Endothelial cell of umbilical vein (primary cell): ENCODE data around the gene TOMM34. TPM values are rescaled to one million over a fixed set of nuclear protein-coding genes. Genes with fewer than 3 reads are reported as not detected.

Source experiments
- BruUV-seq: library from RNA; stranded (reverse); fragments of 400-500 nt; replicated peaks from 2 replicates; lab custom pipeline; 2021; lab: Mats Ljungman, UMichigan
- CTCF ChIA-PET: fragments of 300-600, 350-600 bp; sonication (Branson Sonifier 250); formaldehyde crosslinking; loops from one replicate; lab custom pipeline; 2021; ENCODE audit warnings: antibody characterized with exemption, inconsistent platforms; lab: Charles Lee
- POLR2A ChIA-PET: fragments of 300-600, 350-600 bp; sonication (Branson Sonifier 250); formaldehyde crosslinking; loops from one replicate; lab custom pipeline; 2021; ENCODE audit warnings: antibody characterized with exemption, inconsistent platforms; lab: Charles Lee
- DNase-seq: peaks from one replicate; pipeline ENCODE4 v3.0.0-alpha.2; 2011; ENCODE audit warnings: low read depth, low spot score
- FAIRE-seq: peaks from 2 replicates; lab custom pipeline; 2011; peaks lifted over from hg19 to GRCh38; lab: Jason Lieb, UNC
- H2AFZ ChIP-seq: 2 replicates; pipeline ENCODE4 v1.6.0; 2012; ENCODE audit warnings: low read depth, low read length, control low read depth, inconsistent platforms
- H3K27ac ChIP-seq: 2 replicates; pipeline ENCODE4 v1.5.1; 2011; ENCODE audit warnings: low read depth, mild to moderate bottlenecking, control low read depth, low read length, moderate library complexity; ENCODE audit not compliant: insufficient read depth
- H3K27me3 ChIP-seq, 2 experiments: 2 replicates each; pipeline versions ENCODE4 v1.6.0 to v1.6.1; 2011; ENCODE audit warnings: low read length in 2 of 2, mixed read lengths in 1 of 2; ENCODE audit not compliant: control insufficient read depth in 2 of 2, insufficient read depth in 2 of 2
- H3K36me3 ChIP-seq, 2 experiments: 2 replicates in 1 of 2; 3 replicates in 1 of 2; pipeline ENCODE4 v1.5.1; 2011; ENCODE audit warnings: low read length in 2 of 2, mild to moderate bottlenecking in 1 of 2, moderate library complexity in 1 of 2; ENCODE audit not compliant: control insufficient read depth in 2 of 2, insufficient read depth in 2 of 2; ENCODE audit errors: extremely low read depth in 1 of 2
- H3K4me1 ChIP-seq: 3 replicates; pipeline ENCODE4 v1.5.1; 2011; ENCODE audit warnings: mild to moderate bottlenecking, low read length; ENCODE audit not compliant: control insufficient read depth, insufficient read depth; ENCODE audit errors: extremely low read depth
- H3K4me2 ChIP-seq: 2 replicates; pipeline ENCODE4 v1.6.1; 2011; ENCODE audit warnings: low read length, control low read depth, mixed read lengths; ENCODE audit not compliant: insufficient read depth
- H3K4me3 ChIP-seq, 3 experiments: fragments of 200-600 bp in 1 of 3; sonication (generic), shearing (Covaris generic) in 1 of 3; replicated peaks in 1 of 3; 2 replicates each; pipeline ENCODE4 v1.5.1; 2011 to 2016; ENCODE audit warnings: control low read depth in 3 of 3, low read length in 3 of 3, mild to moderate bottlenecking in 2 of 3, inconsistent platforms in 1 of 3, low read depth in 1 of 3, moderate library complexity in 1 of 3; ENCODE audit not compliant: insufficient read depth in 1 of 3
- H3K79me2 ChIP-seq: 2 replicates; pipeline ENCODE4 v1.6.0; 2012; ENCODE audit warnings: low read length, inconsistent platforms; ENCODE audit not compliant: control insufficient read depth, insufficient read depth
- H3K9ac ChIP-seq: replicated peaks from 2 replicates; pipeline ENCODE3; 2011; ENCODE audit warnings: low read length, control low read depth; ENCODE audit not compliant: insufficient read depth; ENCODE audit errors: extremely low read depth
- H3K9me1 ChIP-seq: replicated peaks from 3 replicates; pipeline ENCODE4 v1.6.0; 2011; ENCODE audit warnings: mild to moderate bottlenecking, low read length; ENCODE audit not compliant: control insufficient read depth, insufficient read depth; ENCODE audit errors: extremely low read depth
- H3K9me3 ChIP-seq: replicated peaks from 2 replicates; pipeline ENCODE4 v1.5.1; 2012; ENCODE audit warnings: low read length, inconsistent platforms; ENCODE audit not compliant: control insufficient read depth, insufficient read depth
- H4K20me1 ChIP-seq: replicated peaks from 2 replicates; pipeline ENCODE3; 2011; ENCODE audit warnings: mild to moderate bottlenecking, low read length; ENCODE audit not compliant: control insufficient read depth, insufficient read depth; ENCODE audit errors: extremely low read depth
- CTCF ChIP-seq, 2 donors: IDR thresholded peaks; 1 replicate in 1 of 2; 2 replicates in 1 of 2; pipeline ENCODE4 v1.5.1; 2011; ENCODE audit warnings: low read length in 2 of 2, mild to moderate bottlenecking in 2 of 2, moderate library complexity in 2 of 2, control low read depth in 1 of 2, inconsistent platforms in 1 of 2, low read depth in 1 of 2; ENCODE audit not compliant: insufficient read depth in 1 of 2; ENCODE audit errors: extremely low read depth in 1 of 2
- EZH2 ChIP-seq: IDR thresholded peaks from 2 replicates; pipeline ENCODE4 v1.6.1; 2012; ENCODE audit warnings: borderline replicate concordance, low read depth, mild to moderate bottlenecking, moderate library complexity, low read length, inconsistent platforms; ENCODE audit not compliant: severe bottlenecking
- FOS ChIP-seq: IDR thresholded peaks from 2 replicates; pipeline ENCODE4 v1.6.1; 2011; ENCODE audit warnings: mild to moderate bottlenecking, low read length, moderate library complexity, borderline replicate concordance; ENCODE audit not compliant: insufficient read depth
- GATA2 ChIP-seq: IDR thresholded peaks from 2 replicates; pipeline ENCODE4 v1.7.0; 2011; ENCODE audit warnings: low read depth, mild to moderate bottlenecking, moderate library complexity, mixed read lengths, low read length; ENCODE audit not compliant: insufficient read length, insufficient read depth
- JUN ChIP-seq: IDR thresholded peaks from 2 replicates; pipeline ENCODE4 v1.6.1; 2011; ENCODE audit warnings: borderline replicate concordance, low read depth; ENCODE audit not compliant: insufficient read length, insufficient read depth
- MAX ChIP-seq: IDR thresholded peaks from 2 replicates; pipeline ENCODE4 v1.6.1; 2011; ENCODE audit not compliant: insufficient read depth, insufficient read length
- MYC ChIP-seq: IDR thresholded peaks from one replicate; pipeline ENCODE4 v1.6.1; 2011; ENCODE audit warnings: mild to moderate bottlenecking, low read depth, low read length
- POLR2AphosphoS5 ChIP-seq: IDR thresholded peaks from 2 replicates; pipeline ENCODE4 v1.6.1; 2012; ENCODE audit warnings: low read depth, mild to moderate bottlenecking, control low read depth, low read length, moderate library complexity; ENCODE audit not compliant: insufficient read depth
- dilution Hi-C: fragments of 300-500 bp; cut with MboI; formaldehyde crosslinking; loops from one replicate; pipeline ENCODE4 v1.15.0; 2019; ENCODE audit warnings: low sequenced_read_pairs; ENCODE audit not compliant: extremely low pct_ligation_motif_present
- intact Hi-C: fragments of 100-400 bp; cut with micrococcal nuclease; formaldehyde crosslinking; loops from one replicate; pipeline ENCODE4 v1.10.0; 2022
- polyA plus RNA-seq, 4 experiments: library from polyadenylated mRNA; depleted of rRNA in 3 of 4; stranded (reverse) in 3 of 4; unstranded in 1 of 4; fragments of >200 nt; gene quantifications; 2 replicates each; pipeline versions ENCODE4 v1.2.1 to v1.2.3, GENCODE V29; 2011 to 2012; ENCODE audit warnings: missing spikeins in 1 of 4
- total RNA-seq: library from RNA; stranded (reverse); gene quantifications from 2 replicates; pipeline ENCODE4 v1.2.3, GENCODE V29; 2021

Gene TOMM34
- total and polyA plus RNA-seq, 2 donors (not counting 3 experiments of a cell fraction or from before 2014, with no cell fraction given) = 36.3 to 44.2 TPM

DNA sequence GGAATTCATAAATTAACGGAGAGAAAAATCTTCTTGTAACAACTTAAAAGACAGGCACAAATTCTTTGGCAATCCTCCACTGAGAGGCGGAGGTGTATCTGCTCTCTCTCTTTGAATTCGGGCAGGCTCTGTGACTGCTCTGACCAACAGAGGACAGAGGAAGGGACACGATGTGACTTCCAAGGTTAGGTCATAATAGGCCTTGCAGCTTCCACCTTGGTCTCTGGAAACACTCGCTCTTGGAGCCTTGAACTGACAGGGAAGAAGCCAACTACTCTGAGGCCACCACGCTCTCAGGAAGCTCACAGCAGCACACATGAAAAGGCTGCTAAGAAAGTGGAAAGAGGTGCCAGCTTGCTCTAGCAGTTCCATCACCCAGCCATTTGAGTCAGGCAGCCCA, 14.9 kb downstream of the TOMM34 start:
- Histone ChIP-seq H3K4me1 (no peaks in the 10 kb centered on the region), H3K36me3 (peaks cover 21 to 40% of the 10 kb centered on the region in 2 experiments), H3K4me2 (no peak overlapping the region), H3K9ac (no peak overlapping the region), H3K9me1 (no peaks in the 10 kb centered on the region), H2AFZ (no peak overlapping the region), H3K27ac (no peak overlapping the region), H3K4me3 (no peak overlapping the region), H3K27me3 (no peaks in the 10 kb centered on the region), H3K79me2 (peaks cover 2% of the 10 kb centered on the region), H3K9me3 (no peaks in the 10 kb centered on the region), H4K20me1 (no peaks in the 10 kb centered on the region)
- TF ChIP-seq MAX = no peak
- TF ChIP-seq EZH2 = no peak
- TF ChIP-seq POLR2AphosphoS5 = no peak
- TF ChIP-seq GATA2 = no peak
- no peak for TF ChIP-seq CTCF (IDR thresholded peaks at IDR 0.05; ENCODE audit: extremely low read depth in 1 of 2, insufficient read depth in 1 of 2, low read depth in 1 of 2, low read length in 2 of 2)
- no peak for TF ChIP-seq MYC
- intact Hi-C loops = no loop called here
- no peak for DNase-seq
- FAIRE-seq = no peak
- no TSS peak for BruUV-seq
- POLR2A ChIA-PET = no interaction called here
- CTCF ChIA-PET = no interaction called here
- dilution Hi-C loops = no loop called here

GRCh38 chr20:44943828-44944227, 16.4 kb downstream of the TOMM34 start:
- Histone ChIP-seq H3K9ac (no peak overlapping the region), H4K20me1 (no peaks in the 10 kb centered on the region), H3K4me3 (no peak overlapping the region), H3K27me3 (no peaks in the 10 kb centered on the region), H3K9me3 (no peaks in the 10 kb centered on the region), H3K27ac (no peak overlapping the region), H3K79me2 (peaks cover 2% of the 10 kb centered on the region), H3K4me2 (no peak overlapping the region), H3K9me1 (no peaks in the 10 kb centered on the region), H3K4me1 (peaks cover 4% of the 10 kb centered on the region), H2AFZ (no peak overlapping the region), H3K36me3 (peaks cover 16 to 36% of the 10 kb centered on the region in 2 experiments)
- dilution Hi-C loops (no loop called here), intact Hi-C loops (no loop called here)
- BruUV-seq = no TSS peak
- CTCF ChIA-PET = no interaction called here
- no peak for DNase-seq
- POLR2A ChIA-PET = no interaction called here
- TF ChIP-seq GATA2 (no peak), JUN (no peak), EZH2 (no peak), POLR2AphosphoS5 (no peak), FOS (no peak)
- no peak for FAIRE-seq
